GM10847 (cell line): ENCODE measurements around the gene C2orf78.
A peak's percentile ranks its signal among the peaks of the same experiment; 100 is the strongest.

Experiments
- POLR2A ChIP-seq: IDR thresholded peaks from 2 replicates; pipeline ENCODE4 v1.6.1; 2011; ENCODE audit not compliant: insufficient read length; ENCODE audit errors: extremely low read depth

Gene C2orf78

GRCh38 chr2:73827660-73828388 is 43.8 kb downstream of the C2orf78 start:
- TF ChIP-seq POLR2A: no peak

GRCh38 chr2:73828389-73828817 is 44.4 kb downstream of the C2orf78 start:
- no peak for TF ChIP-seq POLR2A

GRCh38 chr2:73828818-73829570 is 45.0 kb downstream of the C2orf78 start, which contains the start of gene STAMBP:
TSS of gene STAMBP (plus strand) at chr2:73828961. CDS start at chr2:73830857, 1,896 bp downstream.
- TF ChIP-seq POLR2A: peak; percentile 66

- TF ChIP-seq POLR2A: no peak
Observed at GRCh38 chr2:73830871-73831401, 47.0 kb downstream of the C2orf78 start.

GRCh38 chr2:73832930-73833329 is 48.9 kb downstream of the C2orf78 start:
- no peak for TF ChIP-seq POLR2A

- no peak for TF ChIP-seq POLR2A
Observed at GRCh38 chr2:73836141-73836943, 52.4 kb downstream of the C2orf78 start.

- TF ChIP-seq POLR2A: no peak
Observed at GRCh38 chr2:73837847-73838585, 54.0 kb downstream of the C2orf78 start.

- no peak for TF ChIP-seq POLR2A
Observed at GRCh38 chr2:73838889-73839534, 55.0 kb downstream of the C2orf78 start.

- TF ChIP-seq POLR2A: no peak
Observed at GRCh38 chr2:73839653-73840411, 55.8 kb downstream of the C2orf78 start.

- no peak for TF ChIP-seq POLR2A
Observed at GRCh38 chr2:73841912-73842738, 58.1 kb downstream of the C2orf78 start.

GRCh38 chr2:73842739-73843019 is 58.7 kb downstream of the C2orf78 start:
- no peak for TF ChIP-seq POLR2A

GRCh38 chr2:73844087-73844486 is 60.1 kb downstream of the C2orf78 start:
- no peak for TF ChIP-seq POLR2A

- TF ChIP-seq POLR2A: no peak
Observed at GRCh38 chr2:73850009-73850408, 66.0 kb downstream of the C2orf78 start.
